Activated CD4-positive, alpha-beta T cell treated with anti-CD3 and anti-CD28 coated beads, Interleukin-2, amount 50 U/mL, for 48 hours (primary cell): ENCODE measurements around the gene NAP1L4.

Experiments
- DNase-seq, 2 experiments: peaks; one replicate each; pipeline ENCODE4 v3.0.0-alpha.2; 2020

Gene NAP1L4

GRCh38 chr11:2934021-2934550 lies 58.0 kb downstream of the NAP1L4 start:
- DNase-seq: no peak

- peak; percentile 53 to 69 for DNase-seq
These were observed 58.6 kb downstream of the NAP1L4 start for GRCh38 chr11:2933375-2934020.

GRCh38 chr11:2932850-2933251 lies 59.3 kb downstream of the NAP1L4 start:
- no peak for DNase-seq

- DNase-seq: no peak
These were observed 60.1 kb downstream of the NAP1L4 start for GRCh38 chr11:2931771-2932738.

- no peak for DNase-seq
These were observed 60.7 kb downstream of the NAP1L4 start for GRCh38 chr11:2931420-2931746.

- peak; percentile 58 to 69 for DNase-seq
These were observed 61.3 kb downstream of the NAP1L4 start for GRCh38 chr11:2930704-2931419.

GRCh38 chr11:2929950-2930703 lies 62.0 kb downstream of the NAP1L4 start:
- DNase-seq: peak; percentile 55 to 61

GRCh38 chr11:2929531-2929949 lies 62.6 kb downstream of the NAP1L4 start:
- DNase-seq: peak; percentile 56 to 65

- peak; percentile 70 to 78 for DNase-seq
These were observed 63.3 kb downstream of the NAP1L4 start, which contains the start of gene PHLDA2 for GRCh38 chr11:2928605-2929530. Gene PHLDA2 (minus strand): TSS chr11:2929420. CDS start chr11:2929364, 56 bp downstream.

GRCh38 chr11:2927851-2928604 lies 64.1 kb downstream of the NAP1L4 start:
- DNase-seq: peak in 1 of 2 experiments; percentile 13

- DNase-seq: no peak
These were observed 64.9 kb downstream of the NAP1L4 start for GRCh38 chr11:2927121-2927800.

GRCh38 chr11:2926611-2927051 lies 65.5 kb downstream of the NAP1L4 start:
- DNase-seq: no peak

GRCh38 chr11:2924821-2925675 lies 67.1 kb downstream of the NAP1L4 start:
- DNase-seq: no peak

- DNase-seq: no peak
These were observed 67.7 kb downstream of the NAP1L4 start for GRCh38 chr11:2924381-2924780.

- no peak for DNase-seq
These were observed 68.4 kb downstream of the NAP1L4 start for GRCh38 chr11:2923446-2924375.

GRCh38 chr11:2922655-2923054 lies 69.5 kb downstream of the NAP1L4 start:
- no peak for DNase-seq

- DNase-seq: no peak
These were observed 70.2 kb downstream of the NAP1L4 start for GRCh38 chr11:2921742-2922493.
